Measurements from ENCODE around the gene GANAB. TPM values are rescaled to one million over a fixed set of nuclear protein-coding genes. Genes with fewer than 3 reads are reported as not detected.
"Not testable (repeated sequence)": the region's sequence is repeated elsewhere in the genome, so short reads cannot be mapped to it uniquely, and the experiment has no call there.

Gene GANAB
- polyA plus RNA-seq, 3 donors from 2014 or later: 135 to 246 (median 167) TPM

DNA sequence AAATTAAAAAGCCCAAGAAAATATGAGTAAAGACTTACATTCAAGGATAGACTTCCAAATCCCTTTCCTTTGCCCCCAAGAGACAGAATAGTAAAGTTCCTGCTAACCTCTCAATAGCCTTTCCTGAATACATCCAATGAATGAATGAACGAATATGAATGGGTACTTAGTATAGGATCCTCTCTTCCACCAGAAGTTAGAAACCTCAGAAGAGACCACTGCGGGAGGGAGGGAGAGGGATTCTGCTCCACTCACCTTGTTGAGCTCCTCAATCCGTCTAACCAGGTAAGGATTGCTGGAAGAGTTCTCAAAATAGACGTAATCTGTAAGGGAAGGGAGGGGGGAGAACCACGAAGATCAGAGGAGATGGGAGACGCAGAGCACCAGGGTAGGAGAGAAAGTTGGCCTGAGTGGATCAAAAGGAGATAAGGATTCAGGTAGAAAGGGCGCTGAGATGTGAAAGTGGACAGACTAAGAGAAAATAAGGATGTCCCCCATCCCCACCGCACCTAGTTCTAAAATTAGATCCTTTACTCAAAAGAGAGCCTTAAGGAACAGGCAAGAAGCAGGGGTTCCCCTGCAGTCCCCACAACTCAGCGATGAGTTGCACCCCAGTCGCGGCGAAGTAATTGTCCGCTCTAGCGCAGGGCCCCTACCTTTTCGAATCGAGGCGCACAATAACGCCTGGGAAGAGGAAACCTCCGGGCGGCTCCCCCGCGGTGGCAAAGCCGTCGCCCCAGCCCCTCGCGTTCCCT is 45.9 kb downstream of the GANAB start:
- H3K4me3 Mint-ChIP-seq: peak overlapping the region; percentile 92 to 99 (median 97)
- peaks cover 24 to 46% (median 31%) of the 10 kb centered on the region in 3 donors for H3K36me3 Mint-ChIP-seq
- no peak for DNase-seq
- H3K9me3 Mint-ChIP-seq: no peaks in the 10 kb centered on the region
- H3K4me1 Mint-ChIP-seq: peaks cover 52 to 59% of the 10 kb centered on the region in 2 donors
- H3K27ac Mint-ChIP-seq: peak overlapping the region; percentile 93 to 99 (median 97)
- H3K27me3 Mint-ChIP-seq (ENCODE audit: low read depth in 3 of 3): peaks cover 9 to 11% (median 10%) of the 10 kb centered on the region in 3 donors

DNA sequence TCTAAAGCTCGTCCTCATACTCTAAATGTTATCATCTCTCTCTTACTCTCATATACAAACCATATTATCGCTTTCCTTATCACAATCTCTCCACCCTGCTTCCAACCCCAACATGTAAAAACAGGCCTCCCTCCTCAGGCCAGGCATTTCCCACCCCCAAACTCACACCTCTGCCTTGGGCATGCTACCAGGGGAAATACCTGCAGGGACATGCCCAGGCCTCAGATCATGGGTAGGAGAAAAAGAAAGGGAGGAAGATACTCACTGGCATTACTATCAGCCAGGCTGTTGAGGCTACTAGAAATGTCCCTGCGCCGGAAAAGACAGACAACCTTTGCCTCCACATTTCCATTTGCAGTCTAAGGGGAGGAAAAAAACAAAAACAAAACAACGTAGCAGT is 46.5 kb downstream of the GANAB start:
- DNase-seq: no peak
- H3K27me3 Mint-ChIP-seq (ENCODE audit: low read depth in 3 of 3): peaks cover 9 to 11% (median 10%) of the 10 kb centered on the region in 3 donors
- H3K27ac Mint-ChIP-seq: peak overlapping the region; percentile 93 to 99 (median 97)
- H3K9me3 Mint-ChIP-seq: no peaks in the 10 kb centered on the region
- H3K4me3 Mint-ChIP-seq: peak overlapping the region; percentile 92 to 99 (median 97)
- H3K36me3 Mint-ChIP-seq: peaks cover 28 to 50% (median 32%) of the 10 kb centered on the region in 3 donors
- peaks cover 52 to 59% of the 10 kb centered on the region in 2 donors for H3K4me1 Mint-ChIP-seq

DNA sequence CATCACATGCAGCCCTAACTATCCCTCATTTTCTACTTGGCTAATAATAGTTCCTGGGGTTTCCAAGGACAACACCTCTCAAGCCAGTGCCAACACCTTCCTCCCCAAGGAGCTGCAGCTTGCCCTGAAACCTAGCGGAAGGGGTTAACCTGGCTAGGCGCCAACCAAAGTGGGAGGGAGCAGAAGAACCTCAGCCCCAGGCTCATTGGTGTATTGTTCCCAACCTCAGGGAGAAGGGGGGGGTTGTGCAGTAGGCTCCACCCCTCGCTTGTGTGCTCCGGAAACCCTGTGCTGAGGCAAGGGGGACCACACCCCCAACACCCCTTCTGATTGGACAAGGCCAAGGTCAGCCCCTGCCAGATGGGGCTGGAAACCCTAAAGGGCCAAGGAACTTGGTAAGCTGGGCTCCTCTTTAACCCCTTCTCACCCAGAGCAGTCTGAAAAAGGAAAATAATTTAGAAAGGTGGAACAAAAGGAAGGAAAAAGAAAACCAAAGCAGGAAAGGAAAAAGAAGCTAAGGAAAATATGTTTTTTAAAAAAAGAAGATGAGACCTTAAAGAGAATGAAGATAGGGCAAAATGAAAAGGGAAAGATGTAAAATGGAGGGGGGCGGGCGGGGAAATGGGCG is 47.2 kb downstream of the GANAB start:
- Mint-ChIP-seq H3K27ac (peak overlapping the region; percentile 93 to 99 (median 97)), H3K27me3 (ENCODE audit: low read depth in 3 of 3) (peaks cover 9 to 11% (median 10%) of the 10 kb centered on the region in 3 donors), H3K4me1 (peaks cover 55 to 66% of the 10 kb centered on the region in 2 donors), H3K36me3 (peaks cover 33 to 57% (median 35%) of the 10 kb centered on the region in 3 donors), H3K4me3 (peak overlapping the region; percentile 92 to 99 (median 97)), H3K9me3 (no peaks in the 10 kb centered on the region)
- peak; percentile 97 to 98 (median 97) for DNase-seq

DNA sequence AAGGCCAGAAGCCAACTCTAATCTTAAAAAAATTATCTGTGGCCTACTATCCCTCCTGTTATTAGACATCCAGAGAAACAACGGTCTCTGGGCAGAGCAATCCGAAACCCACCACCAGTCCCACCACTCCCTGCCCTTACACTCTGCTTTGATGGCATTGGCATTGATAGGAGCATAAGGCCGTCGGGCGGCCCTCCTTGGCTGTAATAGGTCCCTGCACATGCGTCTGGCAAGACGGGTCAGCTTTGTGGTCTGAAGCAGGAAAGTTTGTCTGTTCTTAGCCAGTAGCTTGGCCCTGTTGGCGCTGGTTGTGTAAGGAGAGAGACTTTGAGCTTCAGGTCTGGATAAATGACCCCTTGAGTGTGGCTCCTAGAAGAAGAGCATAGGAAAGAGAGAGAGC is 51.3 kb downstream of the GANAB start:
- H3K27ac Mint-ChIP-seq: peak overlapping the region in 3 of 6 donors; percentile 22 to 75 (median 57)
- no peak for DNase-seq
- H3K9me3 Mint-ChIP-seq: no peaks in the 10 kb centered on the region
- peaks cover 67 to 75% of the 10 kb centered on the region in 2 donors for H3K4me1 Mint-ChIP-seq
- peaks cover 28 to 53% (median 38%) of the 10 kb centered on the region in 3 donors for H3K36me3 Mint-ChIP-seq
- peaks cover 11 to 25% (median 13%) of the 10 kb centered on the region in 3 donors for H3K27me3 Mint-ChIP-seq (ENCODE audit: low read depth in 3 of 3)
- H3K4me3 Mint-ChIP-seq: no peak overlapping the region

DNA sequence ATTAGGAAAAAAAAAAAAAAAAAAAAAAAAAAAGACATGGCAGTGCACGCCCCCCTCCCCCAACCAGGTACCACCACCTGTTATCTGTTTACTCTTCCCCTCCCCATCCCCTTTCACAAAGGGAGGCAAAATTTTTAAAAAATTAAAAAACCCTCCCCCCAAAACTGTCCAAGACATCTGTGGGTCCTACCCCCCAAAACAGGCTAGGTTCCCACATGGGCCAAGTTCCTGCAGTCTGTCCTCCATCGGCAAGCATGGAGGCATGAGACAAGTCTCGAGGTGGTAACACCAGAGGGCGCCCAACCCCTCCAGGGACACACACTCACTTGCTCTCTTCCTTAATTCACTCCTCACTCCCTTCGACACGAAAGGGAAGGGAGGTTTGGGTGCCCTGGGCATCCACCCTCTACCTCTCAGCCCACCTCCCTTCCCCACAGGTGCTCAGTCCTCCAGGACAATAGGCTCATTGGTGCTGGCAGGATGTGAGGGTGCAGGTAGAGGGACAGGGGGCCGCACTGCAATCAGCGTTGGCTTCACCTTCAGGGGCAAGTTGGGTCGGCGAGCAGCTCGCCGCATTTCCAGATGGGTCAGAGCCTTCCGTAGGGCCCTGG is 52.9 kb downstream of the GANAB start:
- Mint-ChIP-seq H3K36me3 (peaks cover 15 to 40% (median 27%) of the 10 kb centered on the region in 3 donors), H3K27me3 (ENCODE audit: low read depth in 3 of 3) (peaks cover 8 to 17% (median 11%) of the 10 kb centered on the region in 3 donors), H3K27ac (peak overlapping the region; percentile 84 to 100 (median 98)), H3K4me1 (peaks cover 55 to 66% of the 10 kb centered on the region in 2 donors), H3K9me3 (no peaks in the 10 kb centered on the region), H3K4me3 (peak overlapping the region; percentile 76 to 84 (median 82))
- DNase-seq: peak; percentile 65 to 74 (median 68)

DNA sequence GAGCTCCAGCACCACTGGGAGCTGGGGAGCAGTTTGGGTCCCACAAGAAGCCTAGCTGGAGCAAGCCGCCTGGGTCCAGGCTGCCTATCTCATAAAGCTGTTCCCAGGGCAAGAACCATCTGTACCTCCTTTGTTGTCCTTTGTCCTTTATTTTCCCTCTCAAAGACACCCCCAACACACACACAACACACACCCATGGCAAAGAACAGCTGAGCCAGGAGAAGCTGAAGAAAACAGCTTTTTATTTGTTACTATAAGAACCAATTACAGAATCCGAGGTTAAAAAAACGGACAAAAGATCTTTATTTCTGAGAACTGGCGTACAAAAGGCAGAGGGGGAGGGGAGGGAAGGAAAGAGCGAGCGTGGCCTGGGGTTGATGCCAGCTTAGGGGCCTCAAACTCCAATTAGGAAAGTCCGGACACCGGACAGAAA is 53.4 kb downstream of the GANAB start:
- peaks cover 8 to 17% (median 10%) of the 10 kb centered on the region in 3 donors for H3K27me3 Mint-ChIP-seq (ENCODE audit: low read depth in 3 of 3)
- peak overlapping the region; percentile 93 to 100 (median 98) for H3K27ac Mint-ChIP-seq
- H3K4me1 Mint-ChIP-seq: peaks cover 50 to 61% of the 10 kb centered on the region in 2 donors
- H3K9me3 Mint-ChIP-seq: no peaks in the 10 kb centered on the region
- DNase-seq: no peak
- peak overlapping the region in 2 of 5 donors; percentile 76 to 94 for H3K4me3 Mint-ChIP-seq
- peaks cover 10 to 34% (median 25%) of the 10 kb centered on the region in 3 donors for H3K36me3 Mint-ChIP-seq

GRCh38 chr11:62592146-62592815 is 54.1 kb downstream of the GANAB start:
- Mint-ChIP-seq H3K9me3 (no peaks in the 10 kb centered on the region), H3K36me3 (peaks cover 10 to 33% (median 19%) of the 10 kb centered on the region in 3 donors), H3K27me3 (ENCODE audit: low read depth in 3 of 3) (peaks cover 8 to 17% (median 10%) of the 10 kb centered on the region in 3 donors), H3K4me1 (peaks cover 45 to 54% of the 10 kb centered on the region in 2 donors), H3K4me3 (peak overlapping the region; percentile 91 to 98 (median 94)), H3K27ac (peak overlapping the region; percentile 93 to 100 (median 98))
- no peak for DNase-seq

DNA sequence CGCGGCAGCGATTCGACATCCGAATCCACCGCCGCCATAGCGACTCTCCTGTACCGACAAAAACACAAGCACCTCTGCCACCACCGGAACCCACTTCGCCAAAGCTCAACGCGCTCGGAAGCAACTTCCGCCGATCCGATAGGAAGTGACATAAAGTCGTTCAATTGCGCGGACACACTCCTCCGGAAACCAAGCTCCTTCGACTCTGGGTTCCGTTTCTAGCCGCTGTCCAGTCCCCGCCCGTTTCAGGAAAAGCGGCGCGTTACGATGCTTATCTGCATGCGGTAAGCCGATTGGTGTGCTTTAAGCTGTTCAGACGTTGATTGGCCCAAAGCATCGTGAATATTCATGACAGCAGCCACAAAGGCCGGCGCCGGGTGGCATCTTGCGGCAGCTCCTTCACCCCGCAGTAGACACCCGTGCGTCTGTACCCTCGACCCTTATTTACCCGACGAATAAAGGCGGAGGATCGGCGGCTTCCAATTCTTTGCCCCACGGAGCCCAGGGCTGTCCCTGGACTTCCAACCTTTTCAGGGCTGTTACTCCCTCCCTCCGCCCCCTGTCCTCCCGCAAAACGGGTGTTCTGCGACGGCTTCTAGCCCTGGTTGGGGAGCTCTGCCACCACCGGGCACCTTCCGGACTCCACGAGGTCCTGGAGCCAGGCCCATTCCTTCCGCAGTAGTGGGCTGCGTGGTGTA is 54.8 kb downstream of the GANAB start, which contains the start of gene TUT1:
TUT1 (minus strand) TSS at position 76 of the 698 bp plus-strand sequence; CDS start at position 38, 38 bp downstream.
- Mint-ChIP-seq H3K36me3 (peaks cover 10 to 30% (median 16%) of the 10 kb centered on the region in 3 donors), H3K27ac (peak within 1 kb of the TSS; percentile 93 to 100 (median 98)), H3K4me3 (peak within 1 kb of the TSS; percentile 91 to 98 (median 94)), H3K9me3 (no peaks in the 10 kb centered on the region), H3K4me1 (peaks cover 43 to 51% of the 10 kb centered on the region in 2 donors), H3K27me3 (ENCODE audit: low read depth in 3 of 3) (peaks cover 8 to 17% (median 10%) of the 10 kb centered on the region in 3 donors)
- peak; percentile 97 to 98 (median 98) for DNase-seq

DNA sequence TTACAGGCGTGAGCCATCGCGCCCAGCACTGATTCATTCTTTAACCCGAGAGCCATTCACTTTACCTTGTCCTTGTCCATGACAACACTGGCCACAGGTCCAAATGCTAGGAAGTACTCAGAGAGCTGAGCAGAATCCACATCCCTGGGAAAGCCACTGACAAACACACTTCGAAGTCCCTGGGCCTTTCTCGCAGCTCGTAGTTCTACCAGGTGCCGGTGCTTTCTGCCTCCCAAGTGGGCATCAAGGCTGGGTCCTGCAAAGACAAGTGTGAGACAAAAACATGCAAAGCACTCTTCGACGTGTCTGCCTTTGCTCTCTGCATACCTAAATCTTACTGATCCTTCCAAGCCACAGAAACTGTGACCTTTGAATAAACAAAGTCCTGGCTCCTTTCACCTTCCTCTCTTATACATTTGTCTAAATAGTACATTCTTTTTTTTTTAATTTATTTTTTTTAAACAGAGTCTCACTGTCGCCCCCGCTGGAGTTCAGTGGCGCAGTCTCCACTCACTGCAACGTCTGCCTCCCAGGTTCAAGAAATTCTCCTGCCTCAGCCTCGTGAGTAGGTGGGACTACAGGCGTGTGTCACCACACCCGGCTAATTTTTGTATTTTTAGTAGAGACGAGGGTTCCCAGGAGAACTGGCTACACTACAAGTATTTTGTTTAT is 57.3 kb downstream of the GANAB start:
- Mint-ChIP-seq H3K36me3 (peaks cover 6 to 17% (median 8%) of the 10 kb centered on the region in 3 donors), H3K27me3 (ENCODE audit: low read depth in 3 of 3) (peaks cover 8 to 17% (median 10%) of the 10 kb centered on the region in 3 donors), H3K27ac (peak overlapping the region in 4 of 6 donors; percentile 31 to 100 (median 96)), H3K4me3 (peak overlapping the region in 1 of 5 donors; percentile 27), H3K9me3 (no peaks in the 10 kb centered on the region), H3K4me1 (peaks cover 40 to 45% of the 10 kb centered on the region in 2 donors)
- DNase-seq: no peak

DNA sequence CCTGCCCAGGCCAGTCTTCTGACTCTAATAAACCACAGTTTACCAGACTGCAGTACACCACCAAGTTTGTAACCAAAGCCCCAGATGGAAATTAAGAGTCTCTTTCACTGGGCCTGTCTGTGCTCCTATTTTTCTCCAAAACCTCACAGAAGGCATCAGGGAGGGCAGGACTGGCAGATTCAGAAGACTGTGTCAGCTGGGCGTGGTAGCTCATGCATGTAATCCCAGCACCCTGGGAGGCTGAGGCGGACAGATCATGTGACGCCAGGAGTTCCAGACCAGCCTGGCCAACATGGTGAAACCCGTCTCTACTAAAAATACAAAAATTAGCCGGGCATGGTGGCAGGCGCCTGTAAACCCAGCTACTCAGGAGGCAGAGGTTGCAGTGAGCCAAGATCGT is 61.1 kb downstream of the GANAB start:
- peaks cover 3 to 19% (median 10%) of the 10 kb centered on the region in 3 donors for H3K36me3 Mint-ChIP-seq
- DNase-seq; H3K27me3 Mint-ChIP-seq (ENCODE audit: low read depth in 3 of 3); H3K4me1 Mint-ChIP-seq; H3K9me3 Mint-ChIP-seq; H3K27ac Mint-ChIP-seq; H3K4me3 Mint-ChIP-seq: not testable (repeated sequence)

GRCh38 chr11:62581735-62582134 is 64.7 kb downstream of the GANAB start:
- H3K9me3 Mint-ChIP-seq; H3K27ac Mint-ChIP-seq; H3K4me1 Mint-ChIP-seq; H3K27me3 Mint-ChIP-seq (ENCODE audit: low read depth in 3 of 3); H3K4me3 Mint-ChIP-seq; DNase-seq: not testable (repeated sequence)
- H3K36me3 Mint-ChIP-seq: peaks cover 3 to 22% (median 12%) of the 10 kb centered on the region in 3 donors

All from immature natural killer cell (primary cell).